ENCODE data around the gene OR6B1.

- no peak for TF ChIP-seq POLR2A (IDR thresholded peaks at IDR 0.05)
- TF ChIP-seq, protein P1, sequence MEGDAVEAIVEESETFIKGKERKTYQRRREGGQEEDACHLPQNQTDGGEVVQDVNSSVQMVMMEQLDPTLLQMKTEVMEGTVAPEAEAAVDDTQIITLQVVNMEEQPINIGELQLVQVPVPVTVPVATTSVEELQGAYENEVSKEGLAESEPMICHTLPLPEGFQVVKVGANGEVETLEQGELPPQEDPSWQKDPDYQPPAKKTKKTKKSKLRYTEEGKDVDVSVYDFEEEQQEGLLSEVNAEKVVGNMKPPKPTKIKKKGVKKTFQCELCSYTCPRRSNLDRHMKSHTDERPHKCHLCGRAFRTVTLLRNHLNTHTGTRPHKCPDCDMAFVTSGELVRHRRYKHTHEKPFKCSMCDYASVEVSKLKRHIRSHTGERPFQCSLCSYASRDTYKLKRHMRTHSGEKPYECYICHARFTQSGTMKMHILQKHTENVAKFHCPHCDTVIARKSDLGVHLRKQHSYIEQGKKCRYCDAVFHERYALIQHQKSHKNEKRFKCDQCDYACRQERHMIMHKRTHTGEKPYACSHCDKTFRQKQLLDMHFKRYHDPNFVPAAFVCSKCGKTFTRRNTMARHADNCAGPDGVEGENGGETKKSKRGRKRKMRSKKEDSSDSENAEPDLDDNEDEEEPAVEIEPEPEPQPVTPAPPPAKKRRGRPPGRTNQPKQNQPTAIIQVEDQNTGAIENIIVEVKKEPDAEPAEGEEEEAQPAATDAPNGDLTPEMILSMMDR (IDR thresholded peaks at IDR 0.05) = no peak
Observed at GRCh38 chr7:144038887-144039286, 38.8 kb downstream of the OR6B1 start.

Data from uterus (tissue), 2 donors.